HepG2 (cell line): ENCODE results near the gene SEMA6B. TPM values are rescaled to one million over a fixed set of nuclear protein-coding genes. Genes with fewer than 3 reads are reported as not detected.
A peak's percentile ranks its signal among the peaks of the same experiment; 100 is the strongest.

Experiments used
- ATF7 ChIP-seq, 2 experiments: fragments of 450-650 bp in 1 of 2; sonication (generic) in 1 of 2; formaldehyde crosslinking in 1 of 2; IDR thresholded peaks; 2 replicates each; pipeline versions ENCODE4 v1.4.0 to v1.6.1; 2016 to 2020; ENCODE audit warnings: antibody characterized with exemption in 1 of 2, mild to moderate bottlenecking in 1 of 2, missing genetic modification reagents in 1 of 2
- CCAR2 ChIP-seq: fragments of 200-400 bp; formaldehyde crosslinking; optimal IDR thresholded peaks from 2 replicates; pipeline ENCODE3; 2018; ENCODE audit warnings: low read depth, mild to moderate bottlenecking, low read length, moderate library complexity
- EED ChIP-seq: sonication (generic); formaldehyde crosslinking; IDR thresholded peaks from 2 replicates; pipeline ENCODE4 v1.5.0; 2020; ENCODE audit warnings: mild to moderate bottlenecking, missing genetic modification reagents
- FOSL1 ChIP-seq: sonication (generic); formaldehyde crosslinking; IDR thresholded peaks from 2 replicates; pipeline ENCODE4 v1.9.0; 2021; ENCODE audit warnings: missing genetic modification reagents, borderline replicate concordance
- HCFC1 ChIP-seq: fragments of 150-350 bp; IDR thresholded peaks from 2 replicates; pipeline ENCODE4 v1.6.1; 2014; ENCODE audit warnings: low read depth, low read length
- MAFG ChIP-seq: sonication (generic); formaldehyde crosslinking; IDR thresholded peaks from 2 replicates; pipeline ENCODE4 v1.5.1; 2020; ENCODE audit warnings: mild to moderate bottlenecking, missing genetic modification reagents
- RXRA ChIP-seq: sonication (generic); formaldehyde crosslinking; IDR thresholded peaks from 2 replicates; pipeline ENCODE4 v1.5.1; 2020; ENCODE audit warnings: missing genetic modification reagents
- SRSF4 ChIP-seq: fragments of 200-400 bp; formaldehyde crosslinking; IDR thresholded peaks from one replicate; pipeline ENCODE4 v1.6.1; 2018; ENCODE audit warnings: mild to moderate bottlenecking, low read depth, low read length, moderate library complexity; ENCODE audit not compliant: poor library complexity, severe bottlenecking
- ZIK1 ChIP-seq: sonication (generic); formaldehyde crosslinking; IDR thresholded peaks from 2 replicates; pipeline ENCODE4 v1.5.0; 2020; ENCODE audit warnings: mild to moderate bottlenecking, low read depth, missing genetic modification reagents, borderline replicate concordance
- ZNF235 ChIP-seq: sonication (generic); formaldehyde crosslinking; IDR thresholded peaks from 2 replicates; pipeline ENCODE4 v1.8.1; 2023; ENCODE audit warnings: mild to moderate bottlenecking, missing genetic modification reagents, borderline replicate concordance
- ZNF333 ChIP-seq: sonication (generic); formaldehyde crosslinking; IDR thresholded peaks from 2 replicates; pipeline ENCODE4 v1.4.0; 2020; ENCODE audit warnings: mild to moderate bottlenecking, missing genetic modification reagents, borderline replicate concordance
- ZNF614 ChIP-seq: IDR thresholded peaks from 2 replicates; pipeline ENCODE4 v1.6.1; 2018; ENCODE audit warnings: missing biosample characterization, missing genetic modification reagents, inconsistent platforms, borderline replicate concordance
- ZNF747 ChIP-seq: sonication (generic); formaldehyde crosslinking; IDR thresholded peaks from 2 replicates; pipeline ENCODE4 v1.8.1; 2023; ENCODE audit warnings: missing genetic modification reagents, mild to moderate bottlenecking, borderline replicate concordance
- ZNF792 ChIP-seq: IDR thresholded peaks from 2 replicates; pipeline ENCODE4 v1.6.1; 2016
- polyA plus RNA-seq, 8 experiments: library from polyadenylated mRNA; depleted of rRNA in 3 of 8; stranded (reverse) in 7 of 8; unstranded in 1 of 8; fragments of >200 nt; fragmentation: Illumina TruSeq in 4 of 8; extraction: Trizol in 4 of 8; gene quantifications; 2 replicates each; pipeline versions ENCODE4 v1.2.1 to v1.2.3, GENCODE V29; 2011 to 2016; ENCODE audit warnings: low read depth in 4 of 8, missing spikeins in 1 of 8, mixed read lengths in 1 of 8; ENCODE audit not compliant: insufficient read depth in 1 of 8
- total RNA-seq, 5 experiments: library from RNA; depleted of rRNA; stranded (reverse); fragments of >200 nt; fragmentation: Illumina TruSeq; extraction: Trizol; gene quantifications; 2 replicates each; pipeline ENCODE4 v1.2.3, GENCODE V29; 2016; ENCODE audit warnings: low read depth in 1 of 5
- TF ChIP-seq, protein P1 (sequence below): sonication (generic); formaldehyde crosslinking; conservative IDR thresholded peaks from 2 replicates; pipeline ENCODE4 v1.4.0; 2020; ENCODE audit warnings: missing genetic modification reagents
- TF ChIP-seq, protein P2 (sequence below): sonication (generic); formaldehyde crosslinking; conservative IDR thresholded peaks from 2 replicates; pipeline ENCODE4 v1.5.0; 2020; ENCODE audit warnings: missing genetic modification reagents
- TF ChIP-seq, protein P3 (sequence below): sonication (generic); formaldehyde crosslinking; IDR thresholded peaks from 2 replicates; pipeline ENCODE4 v1.4.0; 2020; ENCODE audit warnings: missing genetic modification reagents
- TF ChIP-seq, protein P4 (sequence below): fragments of 450-650 bp; IDR thresholded peaks from 2 replicates; pipeline ENCODE4 v1.6.1; 2017
- TF ChIP-seq, protein P5 (sequence below): sonication (generic); formaldehyde crosslinking; IDR thresholded peaks from 2 replicates; pipeline ENCODE4 v1.9.0; 2021; ENCODE audit warnings: missing genetic modification reagents, borderline replicate concordance

Gene SEMA6B
- total and polyA plus RNA-seq, 2 of the 13 experiments (the other 11 are each of a cell fraction or from before 2014, with no cell fraction given), result 45.5 to 67.1 TPM

DNA sequence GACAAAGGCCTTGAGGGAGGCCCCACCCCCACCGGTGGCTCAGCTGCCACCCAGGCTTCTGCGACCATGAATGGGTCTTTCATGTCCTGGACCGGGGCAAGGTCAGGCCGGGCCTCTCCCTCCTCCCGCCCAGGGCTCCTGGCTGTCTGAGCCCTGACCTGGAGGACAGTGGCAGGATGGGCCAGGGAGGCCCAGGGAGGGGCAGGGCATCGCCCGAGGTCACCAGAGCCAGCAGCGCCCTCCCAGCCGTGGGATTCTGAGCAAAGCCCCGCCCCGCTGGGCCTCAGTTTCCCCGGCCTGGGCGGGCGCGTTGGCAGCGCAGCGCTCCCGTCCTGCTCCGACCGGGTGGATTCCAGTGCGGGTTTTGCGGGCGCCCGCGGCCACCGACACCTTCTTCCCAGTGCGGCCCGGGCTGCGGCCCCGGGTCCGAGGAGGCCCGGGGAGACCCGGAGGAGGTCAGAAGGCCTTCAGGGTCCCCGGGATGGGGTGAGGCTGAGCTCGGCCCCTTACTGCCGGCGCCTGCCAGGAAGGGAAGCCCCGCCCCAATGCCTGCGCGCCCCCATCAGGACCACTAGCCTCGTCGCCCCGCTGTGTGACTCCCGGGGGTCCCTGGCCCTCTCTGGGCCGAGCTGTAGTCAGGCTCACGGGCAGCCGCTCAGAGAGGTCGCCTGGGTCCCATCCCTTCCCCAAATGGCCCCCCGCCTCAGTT lies 24.6 kb upstream of the SEMA6B start (continued):
- TF ChIP-seq ZIK1 (CRISPR knock-in tag) (no peak; the same call in 1 of the 2 replicates), FOSL1 (CRISPR knock-in tag) (no peak), ATF7 (IDR thresholded peaks at IDR 0.05) (no peak), ATF7 (CRISPR knock-in tag; IDR thresholded peaks at IDR 0.05) (no peak), ZNF614 (no peak), ZNF333 (CRISPR knock-in tag) (0 out of 2 replicates have a peak, but pooled peaks have one; percentile 71), MAFG (CRISPR knock-in tag) (no peak), SRSF4 (no peak), ZNF235 (0 out of 2 replicates have a peak, but pooled peaks have one; percentile 50), ZNF792 (CRISPR knock-in tag) (peak; percentile 64), RXRA (peak; percentile 99), CCAR2 (no peak), EED (CRISPR knock-in tag) (0 out of 2 replicates have a peak, but pooled peaks have one; percentile 43), ZNF747 (no peak; the same call in 1 of the 2 replicates), HCFC1 (no peak)
- TF ChIP-seq, protein P1, sequence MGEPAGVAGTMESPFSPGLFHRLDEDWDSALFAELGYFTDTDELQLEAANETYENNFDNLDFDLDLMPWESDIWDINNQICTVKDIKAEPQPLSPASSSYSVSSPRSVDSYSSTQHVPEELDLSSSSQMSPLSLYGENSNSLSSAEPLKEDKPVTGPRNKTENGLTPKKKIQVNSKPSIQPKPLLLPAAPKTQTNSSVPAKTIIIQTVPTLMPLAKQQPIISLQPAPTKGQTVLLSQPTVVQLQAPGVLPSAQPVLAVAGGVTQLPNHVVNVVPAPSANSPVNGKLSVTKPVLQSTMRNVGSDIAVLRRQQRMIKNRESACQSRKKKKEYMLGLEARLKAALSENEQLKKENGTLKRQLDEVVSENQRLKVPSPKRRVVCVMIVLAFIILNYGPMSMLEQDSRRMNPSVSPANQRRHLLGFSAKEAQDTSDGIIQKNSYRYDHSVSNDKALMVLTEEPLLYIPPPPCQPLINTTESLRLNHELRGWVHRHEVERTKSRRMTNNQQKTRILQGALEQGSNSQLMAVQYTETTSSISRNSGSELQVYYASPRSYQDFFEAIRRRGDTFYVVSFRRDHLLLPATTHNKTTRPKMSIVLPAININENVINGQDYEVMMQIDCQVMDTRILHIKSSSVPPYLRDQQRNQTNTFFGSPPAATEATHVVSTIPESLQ, result 0 out of 2 replicates have a peak, but pooled peaks have one; percentile 72
- TF ChIP-seq, protein P2, sequence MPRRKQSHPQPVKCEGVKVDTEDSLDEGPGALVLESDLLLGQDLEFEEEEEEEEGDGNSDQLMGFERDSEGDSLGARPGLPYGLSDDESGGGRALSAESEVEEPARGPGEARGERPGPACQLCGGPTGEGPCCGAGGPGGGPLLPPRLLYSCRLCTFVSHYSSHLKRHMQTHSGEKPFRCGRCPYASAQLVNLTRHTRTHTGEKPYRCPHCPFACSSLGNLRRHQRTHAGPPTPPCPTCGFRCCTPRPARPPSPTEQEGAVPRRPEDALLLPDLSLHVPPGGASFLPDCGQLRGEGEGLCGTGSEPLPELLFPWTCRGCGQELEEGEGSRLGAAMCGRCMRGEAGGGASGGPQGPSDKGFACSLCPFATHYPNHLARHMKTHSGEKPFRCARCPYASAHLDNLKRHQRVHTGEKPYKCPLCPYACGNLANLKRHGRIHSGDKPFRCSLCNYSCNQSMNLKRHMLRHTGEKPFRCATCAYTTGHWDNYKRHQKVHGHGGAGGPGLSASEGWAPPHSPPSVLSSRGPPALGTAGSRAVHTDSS (CRISPR knock-in tag), result no peak
- TF ChIP-seq, protein P3, sequence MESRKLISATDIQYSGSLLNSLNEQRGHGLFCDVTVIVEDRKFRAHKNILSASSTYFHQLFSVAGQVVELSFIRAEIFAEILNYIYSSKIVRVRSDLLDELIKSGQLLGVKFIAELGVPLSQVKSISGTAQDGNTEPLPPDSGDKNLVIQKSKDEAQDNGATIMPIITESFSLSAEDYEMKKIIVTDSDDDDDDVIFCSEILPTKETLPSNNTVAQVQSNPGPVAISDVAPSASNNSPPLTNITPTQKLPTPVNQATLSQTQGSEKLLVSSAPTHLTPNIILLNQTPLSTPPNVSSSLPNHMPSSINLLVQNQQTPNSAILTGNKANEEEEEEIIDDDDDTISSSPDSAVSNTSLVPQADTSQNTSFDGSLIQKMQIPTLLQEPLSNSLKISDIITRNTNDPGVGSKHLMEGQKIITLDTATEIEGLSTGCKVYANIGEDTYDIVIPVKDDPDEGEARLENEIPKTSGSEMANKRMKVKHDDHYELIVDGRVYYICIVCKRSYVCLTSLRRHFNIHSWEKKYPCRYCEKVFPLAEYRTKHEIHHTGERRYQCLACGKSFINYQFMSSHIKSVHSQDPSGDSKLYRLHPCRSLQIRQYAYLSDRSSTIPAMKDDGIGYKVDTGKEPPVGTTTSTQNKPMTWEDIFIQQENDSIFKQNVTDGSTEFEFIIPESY, result peak; percentile 20; the same call in 1 of the 2 replicates
- TF ChIP-seq, protein P4, sequence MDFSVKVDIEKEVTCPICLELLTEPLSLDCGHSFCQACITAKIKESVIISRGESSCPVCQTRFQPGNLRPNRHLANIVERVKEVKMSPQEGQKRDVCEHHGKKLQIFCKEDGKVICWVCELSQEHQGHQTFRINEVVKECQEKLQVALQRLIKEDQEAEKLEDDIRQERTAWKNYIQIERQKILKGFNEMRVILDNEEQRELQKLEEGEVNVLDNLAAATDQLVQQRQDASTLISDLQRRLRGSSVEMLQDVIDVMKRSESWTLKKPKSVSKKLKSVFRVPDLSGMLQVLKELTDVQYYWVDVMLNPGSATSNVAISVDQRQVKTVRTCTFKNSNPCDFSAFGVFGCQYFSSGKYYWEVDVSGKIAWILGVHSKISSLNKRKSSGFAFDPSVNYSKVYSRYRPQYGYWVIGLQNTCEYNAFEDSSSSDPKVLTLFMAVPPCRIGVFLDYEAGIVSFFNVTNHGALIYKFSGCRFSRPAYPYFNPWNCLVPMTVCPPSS, result no peak
- TF ChIP-seq, protein P5, sequence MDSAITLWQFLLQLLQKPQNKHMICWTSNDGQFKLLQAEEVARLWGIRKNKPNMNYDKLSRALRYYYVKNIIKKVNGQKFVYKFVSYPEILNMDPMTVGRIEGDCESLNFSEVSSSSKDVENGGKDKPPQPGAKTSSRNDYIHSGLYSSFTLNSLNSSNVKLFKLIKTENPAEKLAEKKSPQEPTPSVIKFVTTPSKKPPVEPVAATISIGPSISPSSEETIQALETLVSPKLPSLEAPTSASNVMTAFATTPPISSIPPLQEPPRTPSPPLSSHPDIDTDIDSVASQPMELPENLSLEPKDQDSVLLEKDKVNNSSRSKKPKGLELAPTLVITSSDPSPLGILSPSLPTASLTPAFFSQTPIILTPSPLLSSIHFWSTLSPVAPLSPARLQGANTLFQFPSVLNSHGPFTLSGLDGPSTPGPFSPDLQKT (CRISPR knock-in tag), result no peak
